PFSK-1 (cell line): ENCODE data around the gene ABLIM2.

Source experiments
- FOXP2 ChIP-seq: optimal IDR thresholded peaks from 2 replicates; pipeline ENCODE3; 2011; ENCODE audit warnings: borderline replicate concordance, control low read depth, inconsistent platforms; ENCODE audit not compliant: insufficient read depth; ENCODE audit errors: extremely low read length, extremely low read depth
- POLR2AphosphoS5 ChIP-seq: IDR thresholded peaks from 2 replicates; pipeline ENCODE4 v1.6.1; 2012; ENCODE audit warnings: low read depth, mild to moderate bottlenecking, control low read depth, low read length, moderate library complexity
- REST ChIP-seq, 2 experiments: IDR thresholded peaks; 2 replicates each; pipeline versions ENCODE4 v1.6.1 to v1.8.0; 2011 to 2012; ENCODE audit warnings: low read depth in 2 of 2, low read length in 2 of 2, control low read depth in 1 of 2, inconsistent platforms in 1 of 2, mild to moderate bottlenecking in 1 of 2, moderate library complexity in 1 of 2; ENCODE audit not compliant: insufficient read depth in 1 of 2
- SIN3A ChIP-seq: IDR thresholded peaks from 2 replicates; pipeline ENCODE4 v1.6.1; 2012; ENCODE audit warnings: mild to moderate bottlenecking, low read length, moderate library complexity, borderline replicate concordance; ENCODE audit not compliant: insufficient read depth
- TAF1 ChIP-seq: IDR thresholded peaks from 2 replicates; pipeline ENCODE4 v1.6.1; 2012; ENCODE audit warnings: low read length, control low read depth, borderline replicate concordance; ENCODE audit not compliant: insufficient read depth

ABLIM2 gene

DNA sequence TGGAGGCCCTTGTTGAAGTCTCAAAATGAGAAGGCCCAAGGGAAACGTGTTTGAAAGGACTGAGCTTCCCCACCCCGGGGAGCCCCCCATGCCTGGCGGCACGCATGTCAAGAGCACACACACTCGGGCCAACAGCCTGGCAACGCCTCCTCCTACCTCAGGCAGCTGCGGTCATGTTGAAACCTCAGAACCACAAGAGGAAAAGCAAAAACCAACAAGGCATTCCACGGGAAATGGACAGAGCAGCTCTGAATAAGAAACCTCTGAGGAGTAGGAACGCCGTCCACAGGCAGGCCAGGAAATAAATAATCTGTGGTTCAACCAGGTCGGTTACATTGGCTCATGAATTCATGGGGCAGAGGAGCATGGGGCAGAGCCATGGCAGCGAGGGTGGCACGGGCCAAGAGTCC, 123.2 kb downstream of the ABLIM2 start:
- TF ChIP-seq TAF1, result no peak

GRCh38 chr4:8033829-8034528, 124.6 kb downstream of the ABLIM2 start:
- TF ChIP-seq REST (IDR thresholded peaks at IDR 0.05; ENCODE audit: insufficient read depth in 1 of 2, low read depth in 2 of 2, low read length in 2 of 2) (no peak), TAF1 (no peak), SIN3A (no peak), FOXP2 (no peak), POLR2AphosphoS5 (no peak)

- no peak for TF ChIP-seq TAF1
- no peak for TF ChIP-seq REST (IDR thresholded peaks at IDR 0.05; ENCODE audit: insufficient read depth in 1 of 2, low read depth in 2 of 2, low read length in 2 of 2)
- no peak for TF ChIP-seq FOXP2
- no peak for TF ChIP-seq POLR2AphosphoS5
- no peak for TF ChIP-seq SIN3A
These were observed 125.4 kb downstream of the ABLIM2 start for GRCh38 chr4:8033067-8033755.

DNA sequence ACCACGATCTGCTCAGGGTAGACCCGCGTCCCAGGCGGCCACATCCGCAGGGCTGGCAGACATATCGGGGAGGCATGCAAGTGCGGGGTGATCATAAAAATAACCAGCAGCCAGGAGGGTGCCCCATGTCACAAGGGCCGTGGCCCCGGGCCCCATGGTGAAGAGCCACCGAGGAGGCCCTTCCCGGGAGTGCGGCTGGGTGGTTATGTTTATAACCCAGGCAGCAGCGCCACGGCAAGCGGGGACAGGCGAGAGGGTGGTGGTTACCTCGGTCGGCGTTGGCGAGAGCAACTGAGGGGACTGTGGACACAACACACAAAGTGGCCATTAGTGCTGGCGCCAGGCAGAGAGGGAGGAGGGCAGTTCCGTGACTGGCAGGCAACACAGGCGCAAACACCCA, 126.2 kb downstream of the ABLIM2 start:
- TF ChIP-seq FOXP2 (no peak), TAF1 (no peak), POLR2AphosphoS5 (no peak), SIN3A (no peak), REST (IDR thresholded peaks at IDR 0.05; ENCODE audit: insufficient read depth in 1 of 2, low read depth in 2 of 2, low read length in 2 of 2) (no peak)

DNA sequence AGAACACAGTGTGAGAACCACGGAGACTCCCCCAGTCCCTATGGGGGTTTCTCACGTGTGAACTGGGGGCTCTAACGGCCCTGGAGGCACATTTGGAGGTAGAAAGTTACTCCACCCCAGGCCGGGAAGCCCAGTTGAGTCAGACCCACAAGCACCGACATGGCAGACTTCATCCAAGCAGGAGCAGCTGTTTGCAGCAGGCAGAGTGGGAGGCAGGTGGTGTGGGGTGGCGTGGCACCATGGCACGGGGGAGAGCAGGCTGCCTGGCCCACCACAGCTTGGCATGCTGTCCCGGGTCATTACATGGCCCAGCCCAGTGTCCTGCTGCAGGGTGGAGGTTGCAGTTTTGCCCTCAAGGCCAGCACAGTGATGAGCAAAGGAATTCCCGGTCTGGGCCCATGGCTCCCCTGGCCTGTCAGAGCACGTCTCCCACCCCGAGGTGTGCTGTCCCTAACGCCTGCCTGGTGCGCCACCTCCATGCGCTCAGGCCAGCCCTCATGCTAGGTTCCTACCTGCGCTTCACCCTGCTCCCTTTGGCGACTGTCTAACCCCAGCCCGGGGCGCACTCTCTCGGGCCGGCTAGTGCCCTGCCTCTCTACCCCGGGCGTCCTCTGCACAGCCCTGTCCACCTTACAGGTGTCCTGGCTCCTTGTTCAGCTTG, 128.4 kb downstream of the ABLIM2 start:
- no peak for TF ChIP-seq REST (IDR thresholded peaks at IDR 0.05; ENCODE audit: insufficient read depth in 1 of 2, low read depth in 2 of 2, low read length in 2 of 2)
- no peak for TF ChIP-seq POLR2AphosphoS5
- no peak for TF ChIP-seq FOXP2
- TF ChIP-seq SIN3A, result no peak
- no peak for TF ChIP-seq TAF1
